Measurements from ENCODE around the gene AGER. TPM values are rescaled to one million over a fixed set of nuclear protein-coding genes. Genes with fewer than 3 reads are reported as not detected.

AGER gene
- total RNA-seq, 2 donors from 2014 or later, result 29.8 to 35.2 TPM

DNA sequence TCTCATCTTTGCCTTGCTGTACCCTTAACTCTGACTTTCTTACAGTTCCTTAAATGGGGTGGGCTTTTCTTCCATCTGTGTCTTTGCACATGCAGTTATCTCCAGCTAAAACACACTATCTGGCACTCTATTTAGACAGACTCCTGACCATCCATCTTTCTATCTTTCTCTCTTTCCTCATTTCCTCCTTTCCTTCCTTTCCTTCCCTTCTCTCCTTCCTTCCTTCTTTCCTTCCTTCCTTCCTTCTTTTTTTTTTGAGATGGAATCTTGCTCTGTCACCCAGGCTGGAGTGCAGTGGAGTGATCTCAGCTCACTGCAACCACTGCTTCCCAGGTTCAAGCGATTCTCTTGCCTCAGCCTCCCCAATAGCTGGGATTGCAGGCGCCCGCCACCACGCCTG is 31.6 kb upstream of the AGER start:
- no peaks in the 10 kb centered on the region for H3K9me3 Mint-ChIP-seq
- no peaks in the 10 kb centered on the region for H3K36me3 Mint-ChIP-seq (ENCODE audit: low read depth)
- H3K4me1 ChIP-seq (ENCODE audit: control insufficient read depth, insufficient read depth, low read length), result no peaks in the 10 kb centered on the region
- peaks cover 67% of the 10 kb centered on the region for H3K27me3 Mint-ChIP-seq (ENCODE audit: insufficient read depth)
- H3K36me3 ChIP-seq (ENCODE audit: control insufficient read depth, insufficient read depth, low read length), result no peaks in the 10 kb centered on the region
- WGBS, 2 experiments (ENCODE audit: insufficient coverage in 1 of 2, insufficient read length in 1 of 2), result 96 to 100% methylated on average over 1 to 4 of the region's 4 CpGs
- H3K4me3 Mint-ChIP-seq, result no peak overlapping the region
- H3K27me3 ChIP-seq (ENCODE audit: control insufficient read depth, insufficient read depth, low read length, poor library complexity, severe bottlenecking), result peaks cover 13% of the 10 kb centered on the region
- DNase-seq, result no peak
- H3K9me3 ChIP-seq (ENCODE audit: control insufficient read depth, low read length), result no peaks in the 10 kb centered on the region
- H3K4me1 Mint-ChIP-seq, result no peaks in the 10 kb centered on the region
- no peak overlapping the region for H3K4me3 ChIP-seq (ENCODE audit: low read length)
- no peak overlapping the region for H3K27ac Mint-ChIP-seq
- TF ChIP-seq, protein P1, sequence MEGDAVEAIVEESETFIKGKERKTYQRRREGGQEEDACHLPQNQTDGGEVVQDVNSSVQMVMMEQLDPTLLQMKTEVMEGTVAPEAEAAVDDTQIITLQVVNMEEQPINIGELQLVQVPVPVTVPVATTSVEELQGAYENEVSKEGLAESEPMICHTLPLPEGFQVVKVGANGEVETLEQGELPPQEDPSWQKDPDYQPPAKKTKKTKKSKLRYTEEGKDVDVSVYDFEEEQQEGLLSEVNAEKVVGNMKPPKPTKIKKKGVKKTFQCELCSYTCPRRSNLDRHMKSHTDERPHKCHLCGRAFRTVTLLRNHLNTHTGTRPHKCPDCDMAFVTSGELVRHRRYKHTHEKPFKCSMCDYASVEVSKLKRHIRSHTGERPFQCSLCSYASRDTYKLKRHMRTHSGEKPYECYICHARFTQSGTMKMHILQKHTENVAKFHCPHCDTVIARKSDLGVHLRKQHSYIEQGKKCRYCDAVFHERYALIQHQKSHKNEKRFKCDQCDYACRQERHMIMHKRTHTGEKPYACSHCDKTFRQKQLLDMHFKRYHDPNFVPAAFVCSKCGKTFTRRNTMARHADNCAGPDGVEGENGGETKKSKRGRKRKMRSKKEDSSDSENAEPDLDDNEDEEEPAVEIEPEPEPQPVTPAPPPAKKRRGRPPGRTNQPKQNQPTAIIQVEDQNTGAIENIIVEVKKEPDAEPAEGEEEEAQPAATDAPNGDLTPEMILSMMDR (conservative IDR thresholded peaks at IDR 0.05), result no peak
- no peak overlapping the region for H3K9ac ChIP-seq (ENCODE audit: extremely low read depth, low read length, poor library complexity, severe bottlenecking)
- H3K27ac ChIP-seq (ENCODE audit: low read depth, low read length), result no peak overlapping the region

DNA sequence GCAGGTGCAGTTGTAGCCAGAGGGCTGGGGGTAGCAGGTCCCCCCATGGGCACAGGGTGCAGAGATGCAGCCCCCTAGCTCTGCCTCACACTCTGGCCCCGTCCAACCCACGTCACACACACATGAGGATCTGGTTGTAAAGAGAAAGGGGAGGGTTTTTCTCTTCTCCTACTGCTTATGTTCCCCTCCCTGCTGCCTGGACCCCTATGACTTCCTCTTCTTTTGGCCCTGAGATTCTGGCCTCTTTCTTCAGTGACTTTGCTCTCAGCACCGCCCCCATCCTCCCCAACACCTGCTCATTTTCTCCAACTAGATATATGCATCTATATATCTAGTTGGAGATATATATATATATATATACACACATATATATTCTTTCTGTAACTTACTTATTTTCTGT is 30.1 kb upstream of the AGER start:
- no peaks in the 10 kb centered on the region for H3K36me3 Mint-ChIP-seq (ENCODE audit: low read depth)
- Histone ChIP-seq H3K9ac (ENCODE audit: extremely low read depth, low read length, poor library complexity, severe bottlenecking) (no peak overlapping the region), H3K4me1 (ENCODE audit: control insufficient read depth, insufficient read depth, low read length) (no peaks in the 10 kb centered on the region), H3K4me3 (ENCODE audit: low read length) (no peak overlapping the region), H3K36me3 (ENCODE audit: control insufficient read depth, insufficient read depth, low read length) (no peaks in the 10 kb centered on the region), H3K27ac (ENCODE audit: low read depth, low read length) (no peak overlapping the region), H3K9me3 (ENCODE audit: control insufficient read depth, low read length) (no peaks in the 10 kb centered on the region), H3K27me3 (ENCODE audit: control insufficient read depth, insufficient read depth, low read length, poor library complexity, severe bottlenecking) (peaks cover 3% of the 10 kb centered on the region)
- H3K4me3 Mint-ChIP-seq, result no peak overlapping the region
- DNase-seq, result no peak
- peaks cover 58% of the 10 kb centered on the region for H3K27me3 Mint-ChIP-seq (ENCODE audit: insufficient read depth)
- no peaks in the 10 kb centered on the region for H3K4me1 Mint-ChIP-seq
- 84% methylated on average over 2 of the region's 3 CpGs; no CpG with 5 or more reads in 1 of the 2 experiments for WGBS, 2 experiments (ENCODE audit: insufficient coverage in 1 of 2, insufficient read length in 1 of 2)
- no peak overlapping the region for H3K27ac Mint-ChIP-seq
- no peaks in the 10 kb centered on the region for H3K9me3 Mint-ChIP-seq
- TF ChIP-seq, protein P1 (conservative IDR thresholded peaks at IDR 0.05), result no peak

GRCh38 chr6:32213649-32214048 is 29.6 kb upstream of the AGER start:
- Mint-ChIP-seq H3K9me3 (no peaks in the 10 kb centered on the region), H3K27me3 (ENCODE audit: insufficient read depth) (peaks cover 58% of the 10 kb centered on the region), H3K36me3 (ENCODE audit: low read depth) (no peaks in the 10 kb centered on the region), H3K27ac (no peak overlapping the region), H3K4me3 (no peak overlapping the region), H3K4me1 (no peaks in the 10 kb centered on the region)
- WGBS, 2 experiments (ENCODE audit: insufficient coverage in 1 of 2, insufficient read length in 1 of 2), result 80 to 88% methylated on average over 1 to 6 of the region's 6 CpGs
- no peaks in the 10 kb centered on the region for H3K4me1 ChIP-seq (ENCODE audit: control insufficient read depth, insufficient read depth, low read length)
- DNase-seq, result no peak
- no peak overlapping the region for H3K9ac ChIP-seq (ENCODE audit: extremely low read depth, low read length, poor library complexity, severe bottlenecking)
- H3K27me3 ChIP-seq (ENCODE audit: control insufficient read depth, insufficient read depth, low read length, poor library complexity, severe bottlenecking), result no peaks in the 10 kb centered on the region
- no peak overlapping the region for H3K27ac ChIP-seq (ENCODE audit: low read depth, low read length)
- no peaks in the 10 kb centered on the region for H3K9me3 ChIP-seq (ENCODE audit: control insufficient read depth, low read length)
- TF ChIP-seq, protein P1 (conservative IDR thresholded peaks at IDR 0.05), result no peak
- H3K36me3 ChIP-seq (ENCODE audit: control insufficient read depth, insufficient read depth, low read length), result no peaks in the 10 kb centered on the region
- H3K4me3 ChIP-seq (ENCODE audit: low read length), result no peak overlapping the region

Data from endodermal cell (in vitro differentiated cells).